Prostate gland (tissue), 2 donors: ENCODE measurements around the gene TIPARP. TPM values are rescaled to one million over a fixed set of nuclear protein-coding genes. Genes with fewer than 3 reads are reported as not detected.

Source experiments
- DNase-seq: peaks from one replicate; pipeline ENCODE4 v3.0.0-alpha.2; 2019; ENCODE audit warnings: low spot score
- H3K27ac ChIP-seq, 2 donors: fragments of 200-600 bp; sonication (generic); 2 replicates each; pipeline ENCODE4 v1.5.1; 2017 to 2019
- H3K27me3 ChIP-seq: fragments of 200-600 bp; sonication (generic); replicated peaks from 2 replicates; pipeline ENCODE4 v1.5.1; 2019; ENCODE audit not compliant: insufficient read depth
- H3K36me3 ChIP-seq, 2 donors: fragments of 200-600 bp; sonication (generic); 1 replicate in 1 of 2; 2 replicates in 1 of 2; pipeline versions ENCODE4 v1.5.1 to v1.8.1; 2017 to 2019
- H3K4me1 ChIP-seq: fragments of 200-600 bp; sonication (generic); replicated peaks from 2 replicates; pipeline ENCODE4 v1.5.1; 2019
- H3K4me3 ChIP-seq, 2 donors: fragments of 200-600 bp; sonication (generic); 2 replicates each; pipeline ENCODE4 v1.5.1; 2017 to 2019
- H3K9me3 ChIP-seq: fragments of 200-600 bp; sonication (generic); 2 replicates; pipeline ENCODE4 v1.5.1; 2017
- CTCF ChIP-seq, 4 experiments: fragments of 200-600 bp in 2 of 4; fragments of 450-650 bp in 2 of 4; sonication (generic) in 2 of 4; IDR thresholded peaks; 1 replicate in 3 of 4; 2 replicates in 1 of 4; pipeline ENCODE4 v1.5.1; 2016 to 2019; ENCODE audit warnings: antibody characterized with exemption in 4 of 4, mild to moderate bottlenecking in 2 of 4, moderate library complexity in 2 of 4
- POLR2A ChIP-seq: fragments of 450-650 bp; IDR thresholded peaks from one replicate; pipeline ENCODE4 v1.6.1; 2016; ENCODE audit warnings: antibody characterized with exemption, mild to moderate bottlenecking
- POLR2AphosphoS5 ChIP-seq: sonication (generic); formaldehyde crosslinking; IDR thresholded peaks from one replicate; pipeline ENCODE4 v1.6.1; 2017; ENCODE audit warnings: antibody characterized with exemption
- WGBS: methylation state at CpG from one replicate; pipeline ENCODE4 v1.1.5; 2018; 5-methylcytosine and 5-hydroxymethylcytosine counted together
- intact Hi-C: fragments of 100-400 bp; cut with DNase I; formaldehyde crosslinking; loops from one replicate; pipeline ENCODE4 v1.14.2; 2022
- total RNA-seq, 2 donors: library from RNA; depleted of rRNA; stranded (reverse); fragments of >200 nt; gene quantifications; one replicate each; pipeline ENCODE4 v1.1.0, GENCODE V29; 2016

TIPARP gene
- total RNA-seq = 10 to 100 TPM; 31.9 to 52.0 TPM

GRCh38 chr3:156674046-156674910 lies at the start of gene TIPARP:
Gene TIPARP (plus strand): TSS chr3:156674590. CDS start chr3:156677698, 3,108 bp downstream.
- TF ChIP-seq POLR2AphosphoS5 = peak; percentile 99
- TF ChIP-seq CTCF (IDR thresholded peaks at IDR 0.05) = peak; percentile 55 to 92 (median 89)
- peak; percentile 100 for TF ChIP-seq POLR2A
- H3K36me3 ChIP-seq = no peaks in the 10 kb centered on the region
- H3K4me1 ChIP-seq = peaks cover 3% of the 10 kb centered on the region
- intact Hi-C loops = loop anchor here (1.0 to 5.0 kb wide), 6 partner anchors 119 to 522 kb away; partner anchors contain the start of gene SSR3
- DNase-seq = peak; percentile 99
- H3K27ac ChIP-seq = peak within 1 kb of the TSS; percentile 96 to 98
- WGBS = under 1% methylated on average over 60 of the region's 105 CpGs
- no peaks in the 10 kb centered on the region for H3K27me3 ChIP-seq
- no peaks in the 10 kb centered on the region for H3K9me3 ChIP-seq
- peak within 1 kb of the TSS; percentile 88 to 94 for H3K4me3 ChIP-seq

DNA sequence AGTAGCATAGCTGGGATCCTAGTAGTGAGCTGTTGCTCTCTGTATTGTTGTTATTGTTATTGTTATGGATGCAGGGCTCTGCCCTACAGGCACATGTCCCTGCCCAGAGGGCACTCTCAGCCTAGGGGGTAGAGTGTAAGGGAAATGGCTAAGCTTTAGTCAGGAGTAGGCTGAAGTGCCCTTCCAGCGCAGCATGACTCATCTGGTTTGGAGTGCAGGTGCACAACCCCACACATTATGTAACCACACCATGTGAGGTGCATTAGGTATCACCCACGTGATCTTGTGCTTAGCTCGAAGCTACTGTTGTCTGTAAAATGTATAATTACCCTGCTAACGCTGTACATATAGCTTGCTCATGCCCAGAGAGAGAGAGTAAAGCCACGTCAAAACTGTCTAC lies 48.3 kb upstream of the TIPARP start:
- 90% methylated on average over 5 of the region's 5 CpGs for WGBS

GRCh38 chr3:156627946-156628569 lies 46.3 kb upstream of the TIPARP start:
- TF ChIP-seq POLR2A (no peak), CTCF (IDR thresholded peaks at IDR 0.05) (no peak), POLR2AphosphoS5 (no peak)
- intact Hi-C loops = no loop called here
- WGBS = 69% methylated on average over 3 of the region's 3 CpGs
- H3K4me3 ChIP-seq = no peak overlapping the region
- no peaks in the 10 kb centered on the region for H3K9me3 ChIP-seq
- H3K4me1 ChIP-seq = peaks cover 9% of the 10 kb centered on the region
- H3K36me3 ChIP-seq = no peaks in the 10 kb centered on the region
- H3K27me3 ChIP-seq = no peaks in the 10 kb centered on the region
- DNase-seq = no peak
- no peak overlapping the region for H3K27ac ChIP-seq

More for the DNA sequence above, 48.3 kb upstream of the TIPARP start:
- H3K4me1 ChIP-seq = peaks cover 9% of the 10 kb centered on the region
- intact Hi-C loops = no loop called here
- TF ChIP-seq POLR2A = no peak
- TF ChIP-seq POLR2AphosphoS5 = no peak
- TF ChIP-seq CTCF (IDR thresholded peaks at IDR 0.05) = no peak
- no peaks in the 10 kb centered on the region for H3K9me3 ChIP-seq
- no peak overlapping the region for H3K27ac ChIP-seq
- H3K27me3 ChIP-seq = no peaks in the 10 kb centered on the region
- no peaks in the 10 kb centered on the region for H3K36me3 ChIP-seq
- H3K4me3 ChIP-seq = no peak overlapping the region
- DNase-seq = no peak

GRCh38 chr3:156628836-156629618 lies 45.4 kb upstream of the TIPARP start:
- intact Hi-C loops = no loop called here
- no peak overlapping the region for H3K27ac ChIP-seq
- H3K4me1 ChIP-seq = peaks cover 9% of the 10 kb centered on the region
- H3K36me3 ChIP-seq = no peaks in the 10 kb centered on the region
- no peaks in the 10 kb centered on the region for H3K9me3 ChIP-seq
- no peak overlapping the region for H3K4me3 ChIP-seq
- TF ChIP-seq POLR2AphosphoS5 = no peak
- TF ChIP-seq CTCF (IDR thresholded peaks at IDR 0.05) = no peak
- TF ChIP-seq POLR2A = no peak
- no peaks in the 10 kb centered on the region for H3K27me3 ChIP-seq
- 92% methylated on average over 5 of the region's 5 CpGs for WGBS
- DNase-seq = no peak
